Measurements from ENCODE around the gene DLX5. TPM values are rescaled to one million over a fixed set of nuclear protein-coding genes. Genes with fewer than 3 reads are reported as not detected.

The DLX5 gene
- total RNA-seq, 2 donors from 2014 or later: 0.64 to 1.6 TPM

DNA sequence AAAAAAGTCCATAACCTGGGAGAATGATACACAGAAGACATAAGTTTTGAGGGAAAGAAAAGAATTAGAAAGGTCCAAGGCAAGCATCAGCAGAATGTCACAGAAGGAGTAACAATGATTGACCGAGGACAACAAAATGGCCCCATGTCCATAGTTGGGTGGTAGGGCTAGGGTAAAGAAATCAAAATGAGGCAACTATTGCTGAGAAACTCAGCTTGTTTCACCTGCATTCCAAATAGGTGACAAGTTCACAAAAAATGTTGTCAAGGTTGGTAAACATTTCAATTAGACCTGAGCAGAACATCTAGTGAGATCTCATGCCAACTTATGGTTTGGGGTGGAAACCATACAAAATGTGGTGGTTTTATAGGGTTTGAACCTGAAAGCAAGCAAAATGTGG is 42.0 kb downstream of the DLX5 start:
- Histone ChIP-seq H3K4me1 (replicated peaks) (no peaks in the 10 kb centered on the region), H3K27ac (no peak overlapping the region), H3K9me3 (no peaks in the 10 kb centered on the region), H3K4me3 (no peak overlapping the region), H3K27me3 (replicated peaks; ENCODE audit: insufficient read depth) (peaks cover 3% of the 10 kb centered on the region), H3K36me3 (no peaks in the 10 kb centered on the region)
- intact Hi-C loops (cut with DNase I): no loop called here
- DNase-seq (ENCODE audit: low spot score): no peak
- WGBS: 94% methylated on average over 1 of the region's 1 CpG
- no peak for TF ChIP-seq POLR2A (IDR thresholded peaks at IDR 0.05)
- TF ChIP-seq, protein P1, sequence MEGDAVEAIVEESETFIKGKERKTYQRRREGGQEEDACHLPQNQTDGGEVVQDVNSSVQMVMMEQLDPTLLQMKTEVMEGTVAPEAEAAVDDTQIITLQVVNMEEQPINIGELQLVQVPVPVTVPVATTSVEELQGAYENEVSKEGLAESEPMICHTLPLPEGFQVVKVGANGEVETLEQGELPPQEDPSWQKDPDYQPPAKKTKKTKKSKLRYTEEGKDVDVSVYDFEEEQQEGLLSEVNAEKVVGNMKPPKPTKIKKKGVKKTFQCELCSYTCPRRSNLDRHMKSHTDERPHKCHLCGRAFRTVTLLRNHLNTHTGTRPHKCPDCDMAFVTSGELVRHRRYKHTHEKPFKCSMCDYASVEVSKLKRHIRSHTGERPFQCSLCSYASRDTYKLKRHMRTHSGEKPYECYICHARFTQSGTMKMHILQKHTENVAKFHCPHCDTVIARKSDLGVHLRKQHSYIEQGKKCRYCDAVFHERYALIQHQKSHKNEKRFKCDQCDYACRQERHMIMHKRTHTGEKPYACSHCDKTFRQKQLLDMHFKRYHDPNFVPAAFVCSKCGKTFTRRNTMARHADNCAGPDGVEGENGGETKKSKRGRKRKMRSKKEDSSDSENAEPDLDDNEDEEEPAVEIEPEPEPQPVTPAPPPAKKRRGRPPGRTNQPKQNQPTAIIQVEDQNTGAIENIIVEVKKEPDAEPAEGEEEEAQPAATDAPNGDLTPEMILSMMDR (IDR thresholded peaks at IDR 0.05): no peak
- no peak for TF ChIP-seq POLR2AphosphoS5 (IDR thresholded peaks at IDR 0.05)

DNA sequence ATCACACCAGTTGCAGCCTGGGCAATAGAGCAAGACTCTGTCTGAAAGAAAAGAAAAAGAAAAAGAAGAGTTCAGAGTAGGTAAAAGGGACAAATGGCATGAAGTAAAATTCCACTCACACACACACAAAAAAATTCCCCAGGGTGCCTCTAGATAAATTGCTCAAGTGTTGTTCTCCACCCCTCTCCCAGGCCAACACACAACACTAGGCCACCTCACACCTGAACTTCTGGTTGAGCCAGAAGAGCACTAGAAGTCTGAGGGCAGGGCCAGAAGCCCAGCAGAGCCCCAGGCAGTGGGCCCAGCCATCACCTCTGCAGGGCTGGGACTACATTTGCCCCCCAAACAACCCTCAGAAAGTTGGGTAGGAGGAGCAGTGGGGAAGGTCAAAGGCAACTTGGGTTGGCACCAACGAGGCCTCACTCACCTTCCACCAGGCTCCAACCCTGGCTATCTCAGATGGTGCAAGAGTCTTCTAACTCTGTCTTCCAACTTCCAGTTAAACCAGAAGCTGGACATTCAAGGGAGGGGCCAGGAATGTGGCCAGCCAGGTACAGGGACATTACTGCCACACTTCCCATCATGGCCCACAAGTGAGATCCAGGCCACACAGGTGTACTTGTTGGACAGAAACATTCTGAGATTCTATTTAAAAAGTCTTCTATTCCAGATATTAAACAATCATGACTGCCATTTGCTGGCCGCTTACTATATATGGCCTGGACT is 44.9 kb downstream of the DLX5 start:
- intact Hi-C loops (cut with DNase I): no loop called here
- no peak for DNase-seq (ENCODE audit: low spot score)
- H3K36me3 ChIP-seq: no peaks in the 10 kb centered on the region
- no peaks in the 10 kb centered on the region for H3K4me1 ChIP-seq (replicated peaks)
- no peaks in the 10 kb centered on the region for H3K27me3 ChIP-seq (replicated peaks; ENCODE audit: insufficient read depth)
- TF ChIP-seq POLR2AphosphoS5 (IDR thresholded peaks at IDR 0.05) (no peak), POLR2A (IDR thresholded peaks at IDR 0.05) (no peak)
- TF ChIP-seq, protein P1 (IDR thresholded peaks at IDR 0.05): no peak
- H3K4me3 ChIP-seq: no peak overlapping the region
- 91% methylated on average over 2 of the region's 2 CpGs for WGBS
- no peaks in the 10 kb centered on the region for H3K9me3 ChIP-seq
- H3K27ac ChIP-seq: no peak overlapping the region

DNA sequence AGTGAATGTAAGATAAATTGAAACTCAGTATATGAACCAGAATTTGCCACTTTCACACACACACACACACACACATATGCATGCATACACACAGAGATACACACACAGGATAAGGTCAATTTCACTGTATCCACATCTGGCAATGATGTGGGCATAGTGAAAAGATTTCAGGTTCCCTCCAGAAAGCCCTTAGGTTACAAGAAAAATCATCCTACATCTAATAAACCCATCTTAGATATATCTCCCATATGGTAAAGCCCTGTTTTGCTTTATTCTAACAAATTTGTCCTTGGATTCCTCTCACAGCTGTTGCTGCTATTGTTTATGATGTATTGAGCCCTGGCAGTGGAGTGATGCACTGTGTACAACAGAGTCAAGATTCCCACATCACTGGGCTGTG is 47.2 kb downstream of the DLX5 start:
- H3K4me3 ChIP-seq: no peak overlapping the region
- no peaks in the 10 kb centered on the region for H3K27me3 ChIP-seq (replicated peaks; ENCODE audit: insufficient read depth)
- H3K9me3 ChIP-seq: no peaks in the 10 kb centered on the region
- no peak overlapping the region for H3K27ac ChIP-seq
- no peak for DNase-seq (ENCODE audit: low spot score)
- H3K4me1 ChIP-seq (replicated peaks): no peaks in the 10 kb centered on the region
- intact Hi-C loops (cut with DNase I): no loop called here
- TF ChIP-seq, protein P1 (IDR thresholded peaks at IDR 0.05): no peak
- TF ChIP-seq POLR2A (IDR thresholded peaks at IDR 0.05) (no peak), POLR2AphosphoS5 (IDR thresholded peaks at IDR 0.05) (no peak)
- no peaks in the 10 kb centered on the region for H3K36me3 ChIP-seq

DNA sequence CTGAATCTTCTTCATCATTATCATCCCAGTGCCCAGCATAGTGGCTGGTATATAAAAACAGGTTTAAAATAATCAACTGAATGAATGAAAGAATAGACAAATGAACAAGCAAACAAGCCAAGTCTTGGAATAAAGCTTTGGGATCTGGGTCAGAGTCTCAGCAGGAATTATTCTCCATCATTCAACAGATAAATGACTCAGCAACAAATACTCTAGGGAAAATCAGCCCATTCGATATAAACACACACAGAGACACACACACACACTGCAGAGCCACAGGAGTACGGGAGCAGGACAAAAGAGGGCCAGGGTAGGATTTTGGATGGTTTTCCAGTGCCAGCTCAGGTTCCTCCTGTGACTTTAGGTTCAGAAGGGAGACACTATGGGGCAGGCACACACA is 48.5 kb downstream of the DLX5 start:
- Histone ChIP-seq H3K9me3 (no peaks in the 10 kb centered on the region), H3K4me3 (no peak overlapping the region), H3K27me3 (replicated peaks; ENCODE audit: insufficient read depth) (no peaks in the 10 kb centered on the region), H3K4me1 (replicated peaks) (no peaks in the 10 kb centered on the region), H3K36me3 (no peaks in the 10 kb centered on the region), H3K27ac (no peak overlapping the region)
- TF ChIP-seq POLR2AphosphoS5 (IDR thresholded peaks at IDR 0.05) (no peak), POLR2A (IDR thresholded peaks at IDR 0.05) (no peak)
- TF ChIP-seq, protein P1 (IDR thresholded peaks at IDR 0.05): no peak
- intact Hi-C loops (cut with DNase I): no loop called here
- WGBS: 92% methylated on average over 2 of the region's 2 CpGs
- no peak for DNase-seq (ENCODE audit: low spot score)

DNA sequence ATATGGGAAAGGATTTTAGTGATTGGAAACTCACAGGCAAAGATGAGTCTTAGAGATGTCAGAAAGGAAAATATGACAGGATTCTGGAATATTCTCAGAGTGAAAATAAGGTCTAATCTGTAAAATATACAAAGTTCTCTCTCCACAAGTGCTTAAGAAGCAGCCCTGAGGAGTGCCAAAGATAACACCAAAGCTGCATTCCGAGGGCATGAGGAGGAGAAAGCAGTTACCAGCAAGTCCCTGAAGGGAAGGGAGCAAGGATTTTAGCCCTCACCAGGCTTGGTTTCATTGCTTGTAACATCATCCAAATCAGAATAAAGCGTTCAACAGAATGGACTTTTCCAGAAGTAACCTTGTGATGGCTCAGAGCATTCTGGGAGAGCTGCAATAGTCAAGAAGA is 50.6 kb downstream of the DLX5 start:
- intact Hi-C loops (cut with DNase I): no loop called here
- no peak for DNase-seq (ENCODE audit: low spot score)

More for the DNA sequence above, 50.6 kb downstream of the DLX5 start:
- Histone ChIP-seq H3K4me3 (no peak overlapping the region), H3K4me1 (replicated peaks) (no peaks in the 10 kb centered on the region), H3K9me3 (no peaks in the 10 kb centered on the region), H3K27me3 (replicated peaks; ENCODE audit: insufficient read depth) (no peaks in the 10 kb centered on the region), H3K36me3 (no peaks in the 10 kb centered on the region), H3K27ac (no peak overlapping the region)
- TF ChIP-seq POLR2A (IDR thresholded peaks at IDR 0.05) (no peak), POLR2AphosphoS5 (IDR thresholded peaks at IDR 0.05) (no peak)
- TF ChIP-seq, protein P1 (IDR thresholded peaks at IDR 0.05): no peak
- WGBS: 52% methylated on average over 2 of the region's 2 CpGs
